ENCODE data around the gene RPIA. TPM values are rescaled to one million over a fixed set of nuclear protein-coding genes. Genes with fewer than 3 reads are reported as not detected.
A peak's percentile ranks its signal among the peaks of the same experiment; 100 is the strongest.
"Not testable (repeated sequence)": the region's sequence is repeated elsewhere in the genome, so short reads cannot be mapped to it uniquely, and the experiment has no call there.

RPIA gene
- polyA plus RNA-seq, 2 of the 4 experiments (the other 2 are of a cell fraction), result 23.3 to 27.0 TPM

- ChIA-PET CTCF (no interaction called here), POLR2A (no interaction called here)
- FAIRE-seq, result no peak
- DNase-seq (ENCODE audit: low read depth in 1 of 2, low spot score in 1 of 2), result peak in 1 of 2 experiments; percentile 41
- H3K4me2 ChIP-seq, result peak overlapping the region; percentile 74
- 54% methylated on average over 58 of the region's 75 CpGs for WGBS (ENCODE audit: missing lambda C conversion rate)
- H3K4me1 ChIP-seq, result peaks cover 4% of the 10 kb centered on the region; the same call in 2 of the 3 replicates
- ATAC-seq, result peak; percentile 66 to 78
- H3K27ac ChIP-seq, result 0 out of 6 replicates have a peak overlapping the region, but pooled peaks of 1 of the 2 experiments have one; percentile 4
- TF ChIP-seq E2F6 (IDR thresholded peaks at IDR 0.05; ENCODE audit: borderline replicate concordance, low read depth) (peak; percentile 93), MAX (IDR thresholded peaks at IDR 0.05) (peak; percentile 96), RARB (CRISPR knock-in tag; IDR thresholded peaks at IDR 0.05) (no peak), SREBF2 (IDR thresholded peaks at IDR 0.05) (no peak)
- peaks cover 8% of the 10 kb centered on the region; the same call in 2 of the 3 replicates for H3K9me3 ChIP-seq
- peak overlapping the region; percentile 37 for H3K4me3 ChIP-seq
These were observed 73.8 kb downstream of the RPIA start for GRCh38 chr2:88765154-88765888.

- CTCF ChIA-PET; H3K9me3 ChIP-seq; FAIRE-seq; H3K4me1 ChIP-seq; DNase-seq (ENCODE audit: low read depth in 1 of 2, low spot score in 1 of 2); POLR2A ChIA-PET: not testable (repeated sequence)
- Histone ChIP-seq H3K4me2 (peak overlapping the region; percentile 74), H3K4me3 (peak overlapping the region; percentile 37), H3K27ac (0 out of 6 replicates have a peak overlapping the region, but pooled peaks of 1 of the 2 experiments have one; percentile 4)
- ATAC-seq, result peak in 1 of 2 experiments; percentile 33; a peak in 3 of 6 replicates
- WGBS (ENCODE audit: missing lambda C conversion rate), result 24% methylated on average over 9 of the region's 24 CpGs
These were observed 74.5 kb downstream of the RPIA start for GRCh38 chr2:88765889-88766481.

GRCh38 chr2:88770016-88770415 is 78.5 kb downstream of the RPIA start:
- no peak for TF ChIP-seq KDM5A (IDR thresholded peaks at IDR 0.05)
- no peak for TF ChIP-seq CBX8 (IDR thresholded peaks at IDR 0.05)
- TF ChIP-seq REST (IDR thresholded peaks at IDR 0.05), result no peak
- TF ChIP-seq FOSB (CRISPR knock-in tag; IDR thresholded peaks at IDR 0.05), result no peak
- TF ChIP-seq ATOH8 (CRISPR knock-in tag; IDR thresholded peaks at IDR 0.05; ENCODE audit: low read depth), result no peak
- TF ChIP-seq TFCP2L1 (CRISPR knock-in tag; IDR thresholded peaks at IDR 0.05), result no peak
- TF ChIP-seq HOXA7 (CRISPR knock-in tag; IDR thresholded peaks at IDR 0.05), result no peak
- TF ChIP-seq MAFK (IDR thresholded peaks at IDR 0.05; ENCODE audit: partially characterized antibody), result no peak
- Histone ChIP-seq H3K9me3 (no peaks in the 10 kb centered on the region), H3K27ac (no peak overlapping the region), H3K4me3 (no peak overlapping the region), H3K4me2 (no peak overlapping the region), H3K4me1 (peaks cover 4% of the 10 kb centered on the region; the same call in 2 of the 3 replicates)
- POLR2A ChIA-PET, result no interaction called here
- CTCF ChIA-PET, result no interaction called here
- FAIRE-seq, result no peak
- no peak for ATAC-seq
- WGBS (ENCODE audit: missing lambda C conversion rate), result 57% methylated on average over 4 of the region's 4 CpGs
- DNase-seq (ENCODE audit: low read depth in 1 of 2, low spot score in 1 of 2), result no peak

GRCh38 chr2:88773233-88774028 is 82.0 kb downstream of the RPIA start:
- DNase-seq (ENCODE audit: low read depth in 1 of 2, low spot score in 1 of 2); FAIRE-seq: not testable (repeated sequence)

GRCh38 chr2:88789213-88789612 is 97.7 kb downstream of the RPIA start:
- H3K9me3 ChIP-seq; CTCF ChIA-PET; FAIRE-seq; H3K4me2 ChIP-seq; ATAC-seq; H3K4me1 ChIP-seq; POLR2A ChIA-PET; DNase-seq (ENCODE audit: low read depth in 1 of 2, low spot score in 1 of 2); H3K27ac ChIP-seq; H3K4me3 ChIP-seq: not testable (repeated sequence)
- 66% methylated on average over 2 of the region's 2 CpGs for WGBS (ENCODE audit: missing lambda C conversion rate)

More at GRCh38 chr2:88773233-88774028, 82.0 kb downstream of the RPIA start:
- H3K4me3 ChIP-seq, CTCF ChIA-PET, H3K4me2 ChIP-seq, ATAC-seq, H3K9me3 ChIP-seq, H3K27ac ChIP-seq, H3K4me1 ChIP-seq, POLR2A ChIA-PET: not testable (repeated sequence)
- 18% methylated on average over 7 of the region's 7 CpGs for WGBS (ENCODE audit: missing lambda C conversion rate)

- CTCF ChIA-PET; H3K27ac ChIP-seq; POLR2A ChIA-PET; H3K4me1 ChIP-seq; DNase-seq (ENCODE audit: low read depth in 1 of 2, low spot score in 1 of 2); H3K4me2 ChIP-seq; H3K9me3 ChIP-seq; FAIRE-seq; H3K4me3 ChIP-seq; ATAC-seq: not testable (repeated sequence)
- 11% methylated on average over 2 of the region's 2 CpGs for WGBS (ENCODE audit: missing lambda C conversion rate)
These were observed 104.5 kb downstream of the RPIA start for GRCh38 chr2:88795932-88796331.

Measured in A549 (cell line).